Breast epithelium (tissue), 3 donors: ENCODE measurements around the gene C1QL1.

Experiments
- POLR2A ChIP-seq: fragments of 450-650 bp; IDR thresholded peaks from one replicate; pipeline ENCODE4 v1.6.1; 2016; ENCODE audit warnings: antibody characterized with exemption, mild to moderate bottlenecking, moderate library complexity
- TF ChIP-seq, protein P1 (sequence below), 3 donors: fragments of 450-650 bp; IDR thresholded peaks; one replicate each; pipeline ENCODE4 v1.5.1; 2016 to 2017; ENCODE audit warnings: antibody characterized with exemption in 3 of 3, mild to moderate bottlenecking in 3 of 3, moderate library complexity in 3 of 3

- TF ChIP-seq, protein P1, sequence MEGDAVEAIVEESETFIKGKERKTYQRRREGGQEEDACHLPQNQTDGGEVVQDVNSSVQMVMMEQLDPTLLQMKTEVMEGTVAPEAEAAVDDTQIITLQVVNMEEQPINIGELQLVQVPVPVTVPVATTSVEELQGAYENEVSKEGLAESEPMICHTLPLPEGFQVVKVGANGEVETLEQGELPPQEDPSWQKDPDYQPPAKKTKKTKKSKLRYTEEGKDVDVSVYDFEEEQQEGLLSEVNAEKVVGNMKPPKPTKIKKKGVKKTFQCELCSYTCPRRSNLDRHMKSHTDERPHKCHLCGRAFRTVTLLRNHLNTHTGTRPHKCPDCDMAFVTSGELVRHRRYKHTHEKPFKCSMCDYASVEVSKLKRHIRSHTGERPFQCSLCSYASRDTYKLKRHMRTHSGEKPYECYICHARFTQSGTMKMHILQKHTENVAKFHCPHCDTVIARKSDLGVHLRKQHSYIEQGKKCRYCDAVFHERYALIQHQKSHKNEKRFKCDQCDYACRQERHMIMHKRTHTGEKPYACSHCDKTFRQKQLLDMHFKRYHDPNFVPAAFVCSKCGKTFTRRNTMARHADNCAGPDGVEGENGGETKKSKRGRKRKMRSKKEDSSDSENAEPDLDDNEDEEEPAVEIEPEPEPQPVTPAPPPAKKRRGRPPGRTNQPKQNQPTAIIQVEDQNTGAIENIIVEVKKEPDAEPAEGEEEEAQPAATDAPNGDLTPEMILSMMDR (IDR thresholded peaks at IDR 0.05) = no peak
- TF ChIP-seq POLR2A = no peak
Measured at GRCh38 chr17:44918006-44918405, 50.1 kb downstream of the C1QL1 start.
